ENCODE results near the gene CHMP4B.

DNA sequence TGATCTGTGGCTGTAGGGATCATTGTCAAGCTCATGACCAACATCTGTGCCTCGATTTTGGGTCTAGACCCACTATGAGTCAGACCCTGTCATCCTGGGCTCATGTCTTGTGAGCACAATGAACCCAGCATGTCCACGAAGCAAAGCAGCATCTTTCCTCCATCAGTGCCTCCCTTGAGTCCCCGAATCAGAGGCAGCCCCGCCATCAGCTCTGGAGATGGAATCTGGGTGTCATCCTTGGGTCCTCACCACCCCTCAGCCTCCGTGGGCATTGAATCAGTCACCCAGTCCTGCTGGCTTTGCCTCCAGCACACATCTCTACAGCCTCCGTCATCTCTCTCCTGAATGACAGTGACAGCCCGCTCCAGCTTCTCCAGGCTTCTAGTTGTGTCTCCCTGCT lies 56.9 kb downstream of the CHMP4B start:
- TF ChIP-seq CTCF (IDR thresholded peaks at IDR 0.05 in 4 of 5, conservative IDR thresholded peaks at IDR 0.05 in 1 of 5) (no peak), POLR2A (IDR thresholded peaks at IDR 0.05) (no peak)
